Measurements from ENCODE around the gene SHROOM3. TPM values are rescaled to one million over a fixed set of nuclear protein-coding genes. Genes with fewer than 3 reads are reported as not detected.
"Not testable (repeated sequence)": the region's sequence is repeated elsewhere in the genome, so short reads cannot be mapped to it uniquely, and the experiment has no call there.

The SHROOM3 gene
- total RNA-seq, 1 donor from 2014 or later: 62.0 TPM

DNA sequence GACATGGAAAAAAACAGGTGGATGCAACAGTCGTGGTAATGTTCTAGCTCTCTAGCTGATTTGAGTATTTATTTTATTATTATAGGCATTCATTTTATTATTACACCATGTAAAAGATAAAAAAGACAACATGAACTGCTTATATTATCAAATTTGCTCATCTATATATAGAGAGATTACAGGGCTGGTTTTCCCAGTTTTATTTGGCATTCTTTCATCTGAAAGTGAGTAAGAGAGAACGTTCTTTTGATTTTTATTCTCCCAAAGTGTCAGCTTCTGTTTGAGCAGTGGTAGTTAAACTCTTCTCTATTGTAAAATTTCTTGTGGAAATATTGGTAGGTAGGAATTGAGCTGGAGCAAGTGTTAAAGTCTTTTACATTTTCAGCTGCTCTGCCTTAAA, 283.0 kb downstream of the SHROOM3 start:
- Histone ChIP-seq H3K4me1 (peaks cover under 1% of the 10 kb centered on the region), H3K27ac (no peak overlapping the region), H3K27me3 (ENCODE audit: low read depth) (no peaks in the 10 kb centered on the region), H3K36me3 (no peaks in the 10 kb centered on the region), H3K9me3 (no peaks in the 10 kb centered on the region), H3K4me3 (no peak overlapping the region)
- TF ChIP-seq, protein P1, sequence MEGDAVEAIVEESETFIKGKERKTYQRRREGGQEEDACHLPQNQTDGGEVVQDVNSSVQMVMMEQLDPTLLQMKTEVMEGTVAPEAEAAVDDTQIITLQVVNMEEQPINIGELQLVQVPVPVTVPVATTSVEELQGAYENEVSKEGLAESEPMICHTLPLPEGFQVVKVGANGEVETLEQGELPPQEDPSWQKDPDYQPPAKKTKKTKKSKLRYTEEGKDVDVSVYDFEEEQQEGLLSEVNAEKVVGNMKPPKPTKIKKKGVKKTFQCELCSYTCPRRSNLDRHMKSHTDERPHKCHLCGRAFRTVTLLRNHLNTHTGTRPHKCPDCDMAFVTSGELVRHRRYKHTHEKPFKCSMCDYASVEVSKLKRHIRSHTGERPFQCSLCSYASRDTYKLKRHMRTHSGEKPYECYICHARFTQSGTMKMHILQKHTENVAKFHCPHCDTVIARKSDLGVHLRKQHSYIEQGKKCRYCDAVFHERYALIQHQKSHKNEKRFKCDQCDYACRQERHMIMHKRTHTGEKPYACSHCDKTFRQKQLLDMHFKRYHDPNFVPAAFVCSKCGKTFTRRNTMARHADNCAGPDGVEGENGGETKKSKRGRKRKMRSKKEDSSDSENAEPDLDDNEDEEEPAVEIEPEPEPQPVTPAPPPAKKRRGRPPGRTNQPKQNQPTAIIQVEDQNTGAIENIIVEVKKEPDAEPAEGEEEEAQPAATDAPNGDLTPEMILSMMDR (IDR thresholded peaks at IDR 0.05): no peak
- no peak for DNase-seq
- no peak for ATAC-seq
- intact Hi-C loops (cut with DNase I): no loop called here

DNA sequence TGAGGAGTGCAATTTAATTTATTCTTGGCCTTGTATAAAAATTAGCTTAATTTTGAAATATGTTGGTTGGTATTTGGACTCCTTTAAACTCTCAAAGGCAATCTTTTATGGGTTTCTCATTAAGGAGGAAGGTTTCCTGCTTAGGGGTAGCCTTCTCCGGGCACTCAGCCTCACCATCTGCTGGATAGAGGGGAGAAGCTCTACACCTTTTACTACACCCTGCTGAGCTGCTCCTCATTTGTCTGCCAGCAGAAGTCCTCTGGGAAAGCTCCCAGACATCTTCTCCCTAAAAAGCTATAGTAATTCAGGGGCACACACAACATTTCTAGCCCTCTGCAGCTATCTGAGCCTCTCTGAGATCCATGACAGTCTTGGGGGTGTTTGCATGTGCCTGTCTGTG, 283.8 kb downstream of the SHROOM3 start:
- H3K27ac ChIP-seq: no peak overlapping the region
- TF ChIP-seq, protein P1 (IDR thresholded peaks at IDR 0.05): no peak
- no peak for ATAC-seq
- H3K36me3 ChIP-seq: no peaks in the 10 kb centered on the region
- no peak overlapping the region for H3K4me3 ChIP-seq
- intact Hi-C loops (cut with DNase I): no loop called here
- peaks cover 8% of the 10 kb centered on the region for H3K4me1 ChIP-seq
- H3K9me3 ChIP-seq: no peaks in the 10 kb centered on the region
- no peaks in the 10 kb centered on the region for H3K27me3 ChIP-seq (ENCODE audit: low read depth)
- no peak for DNase-seq

DNA sequence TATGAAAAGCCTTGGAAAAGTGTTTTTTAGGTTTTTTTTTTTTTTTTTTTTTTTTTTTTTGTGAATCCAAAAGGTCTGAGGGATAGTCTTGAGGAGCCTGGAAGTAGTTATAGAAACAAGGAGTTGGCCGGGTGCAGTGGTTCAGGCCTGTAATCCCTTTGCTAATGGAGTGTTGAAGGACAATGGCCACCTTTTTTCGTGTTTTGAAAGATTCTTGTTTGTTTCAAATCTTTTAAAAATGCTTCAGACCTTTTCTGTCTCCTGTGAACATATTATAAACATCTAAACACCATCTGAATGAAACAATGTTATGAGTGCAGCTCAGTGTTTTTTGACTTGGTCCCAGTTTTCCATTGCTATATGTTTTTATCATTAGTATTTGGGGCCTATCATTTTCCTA, 285.1 kb downstream of the SHROOM3 start:
- TF ChIP-seq, protein P1 (IDR thresholded peaks at IDR 0.05): no peak
- H3K36me3 ChIP-seq: no peaks in the 10 kb centered on the region
- no peaks in the 10 kb centered on the region for H3K27me3 ChIP-seq (ENCODE audit: low read depth)
- no peak for DNase-seq
- ATAC-seq: no peak
- no peaks in the 10 kb centered on the region for H3K9me3 ChIP-seq
- H3K4me1 ChIP-seq: peaks cover 12% of the 10 kb centered on the region
- intact Hi-C loops (cut with DNase I): no loop called here
- H3K4me3 ChIP-seq: no peak overlapping the region
- no peak overlapping the region for H3K27ac ChIP-seq

DNA sequence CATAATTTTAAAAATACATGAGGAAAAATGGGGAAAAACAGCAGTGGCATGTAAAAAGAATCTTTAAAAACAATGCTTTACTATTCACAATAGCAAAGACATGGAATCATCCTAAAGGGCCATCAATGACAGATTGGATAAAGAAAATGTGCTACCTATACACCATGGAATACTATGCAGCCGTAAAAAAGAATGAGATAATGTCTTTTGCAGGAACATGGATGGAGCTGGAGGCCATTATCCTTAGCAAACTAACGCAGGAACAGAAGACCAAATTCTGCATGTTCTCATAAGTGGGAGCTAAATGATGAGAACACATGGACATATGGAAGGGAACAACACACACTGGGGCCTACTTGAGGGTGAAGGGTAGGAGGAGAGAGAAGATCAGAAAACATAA, 287.1 kb downstream of the SHROOM3 start:
- intact Hi-C loops (cut with DNase I): not testable (repeated sequence)
- H3K4me1 ChIP-seq: peaks cover 15% of the 10 kb centered on the region

DNA sequence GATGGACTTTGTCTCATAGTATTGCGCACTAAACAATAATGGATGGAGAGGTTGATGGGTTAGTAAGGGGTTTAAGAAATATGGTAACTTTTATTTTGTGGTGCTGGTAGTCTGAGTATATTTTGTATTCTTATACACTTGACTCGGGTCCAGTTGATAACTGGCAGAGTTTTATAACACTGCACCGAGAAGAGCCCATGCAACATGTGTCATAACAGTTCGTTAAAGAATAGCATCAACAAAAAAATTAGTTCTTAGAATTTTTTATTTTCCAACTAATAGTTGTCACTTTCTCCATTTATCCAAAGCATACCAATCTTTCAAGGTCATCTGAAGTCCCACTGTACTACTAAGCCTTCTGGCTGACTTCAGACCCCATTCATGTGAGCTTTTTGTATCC, 287.8 kb downstream of the SHROOM3 start:
- H3K4me1 ChIP-seq: peaks cover 15% of the 10 kb centered on the region
- intact Hi-C loops (cut with DNase I): no loop called here
- no peak for DNase-seq
- H3K27ac ChIP-seq: no peak overlapping the region
- ATAC-seq: no peak
- H3K36me3 ChIP-seq: no peaks in the 10 kb centered on the region
- no peak overlapping the region for H3K4me3 ChIP-seq
- TF ChIP-seq, protein P1 (IDR thresholded peaks at IDR 0.05): no peak
- no peaks in the 10 kb centered on the region for H3K27me3 ChIP-seq (ENCODE audit: low read depth)
- H3K9me3 ChIP-seq: no peaks in the 10 kb centered on the region

More for the DNA sequence above, 287.1 kb downstream of the SHROOM3 start:
- H3K36me3 ChIP-seq; H3K27me3 ChIP-seq (ENCODE audit: low read depth); H3K27ac ChIP-seq; ATAC-seq; H3K4me3 ChIP-seq; H3K9me3 ChIP-seq; DNase-seq: not testable (repeated sequence)

DNA sequence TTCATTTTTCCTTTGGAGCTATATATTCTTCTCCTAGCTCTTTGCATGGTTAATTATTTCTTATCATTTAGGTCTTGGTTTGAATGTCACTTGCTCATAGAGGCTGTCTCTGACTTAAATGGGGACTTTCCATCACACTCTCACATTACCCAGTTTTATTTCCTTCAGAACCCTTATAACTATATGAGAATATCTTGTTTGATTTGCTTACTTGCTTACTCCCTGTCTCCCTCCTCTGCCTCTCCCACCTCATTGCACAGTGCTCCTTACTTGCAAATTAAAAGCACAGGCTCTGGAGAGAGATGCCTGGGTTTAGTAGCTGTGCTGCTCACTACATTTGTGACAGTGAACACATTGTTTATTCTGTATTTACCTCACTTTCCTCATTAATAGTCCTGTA, 288.3 kb downstream of the SHROOM3 start:
- TF ChIP-seq, protein P1 (IDR thresholded peaks at IDR 0.05): no peak
- no peak for DNase-seq
- Histone ChIP-seq H3K4me3 (no peak overlapping the region), H3K27ac (no peak overlapping the region), H3K36me3 (no peaks in the 10 kb centered on the region), H3K4me1 (peaks cover 15% of the 10 kb centered on the region), H3K9me3 (no peaks in the 10 kb centered on the region), H3K27me3 (ENCODE audit: low read depth) (no peaks in the 10 kb centered on the region)
- ATAC-seq: no peak
- intact Hi-C loops (cut with DNase I): no loop called here
